CD4-positive, alpha-beta T cell treated with Interleukin-6 at 100 ng/mL for 8 hours (primary cell): ENCODE data around the gene KLHDC7B.

Experiments used
- DNase-seq: peaks from one replicate; pipeline ENCODE4 v3.0.0-alpha.2; 2020; ENCODE audit warnings: mixed read lengths, low spot score

KLHDC7B gene

DNA sequence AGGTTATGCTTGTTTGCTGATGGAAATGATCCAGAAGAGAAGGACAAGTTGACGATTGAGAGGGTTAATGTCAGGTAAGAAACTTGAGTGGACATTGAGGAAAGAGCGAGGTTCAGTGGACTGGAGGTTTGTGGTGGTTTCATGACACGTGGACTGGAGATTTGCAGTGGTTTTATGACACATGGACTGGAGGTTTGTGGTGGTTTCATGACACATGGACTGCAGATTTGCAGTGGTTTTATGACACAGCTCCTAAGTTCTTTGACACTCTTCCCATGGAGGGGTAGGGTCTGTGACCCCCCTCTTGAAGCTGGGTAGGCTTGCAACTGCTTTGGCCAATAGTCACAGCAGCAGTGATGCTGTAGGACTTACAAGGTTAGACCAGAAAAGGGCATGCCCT is 49.5 kb downstream of the KLHDC7B start:
- DNase-seq: no peak

DNA sequence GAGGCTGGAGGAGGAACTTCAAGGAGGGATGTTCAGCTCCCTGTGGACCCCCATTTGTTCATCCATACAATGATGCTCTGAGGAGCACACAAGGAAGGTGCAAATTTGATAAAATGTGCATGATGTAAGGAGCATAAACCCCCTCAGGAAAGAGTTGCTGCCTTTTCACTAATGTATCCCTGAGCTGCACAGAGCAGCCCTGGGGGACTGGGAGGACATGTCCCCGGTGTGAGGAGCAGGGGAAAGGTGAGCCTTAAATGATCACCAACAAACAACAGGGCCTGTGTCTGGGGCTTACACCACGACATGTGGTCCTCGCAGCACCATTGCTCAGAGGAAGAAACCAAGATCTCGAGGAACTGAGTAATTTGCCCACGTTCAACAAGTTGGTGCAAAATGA is 51.4 kb downstream of the KLHDC7B start:
- no peak for DNase-seq

DNA sequence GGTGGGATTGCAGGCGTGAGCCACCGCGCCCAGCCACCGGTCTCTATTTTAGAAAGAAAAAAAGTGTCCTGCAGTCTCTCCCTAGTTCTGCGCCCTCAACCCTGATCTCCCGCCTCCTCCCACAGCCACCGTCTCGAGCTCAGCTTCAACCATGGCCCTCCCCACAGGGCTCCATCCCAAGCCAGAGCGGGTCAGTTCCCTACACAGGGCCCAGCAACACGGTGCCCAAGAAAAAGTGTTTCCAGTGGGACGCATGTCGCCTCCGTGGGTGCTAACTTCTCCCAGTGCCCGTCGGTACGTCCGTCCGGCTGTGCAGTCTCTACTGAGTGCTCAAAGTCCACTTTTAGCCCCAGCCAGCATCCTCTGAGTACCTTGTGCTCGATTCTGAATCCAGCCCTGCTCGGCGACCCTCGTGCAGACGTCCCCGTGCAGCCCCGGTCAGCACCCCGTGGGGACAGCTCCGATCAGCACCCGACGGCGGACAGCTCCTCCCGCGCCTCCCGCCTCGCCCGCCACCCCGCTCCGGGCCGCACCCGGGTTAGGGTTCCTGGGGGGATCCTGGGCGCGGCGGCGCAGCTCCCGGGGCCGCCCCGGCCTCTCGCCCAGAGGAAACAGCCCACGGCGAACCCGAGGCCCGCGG is 54.2 kb downstream of the KLHDC7B start:
- DNase-seq: peak; percentile 35

DNA sequence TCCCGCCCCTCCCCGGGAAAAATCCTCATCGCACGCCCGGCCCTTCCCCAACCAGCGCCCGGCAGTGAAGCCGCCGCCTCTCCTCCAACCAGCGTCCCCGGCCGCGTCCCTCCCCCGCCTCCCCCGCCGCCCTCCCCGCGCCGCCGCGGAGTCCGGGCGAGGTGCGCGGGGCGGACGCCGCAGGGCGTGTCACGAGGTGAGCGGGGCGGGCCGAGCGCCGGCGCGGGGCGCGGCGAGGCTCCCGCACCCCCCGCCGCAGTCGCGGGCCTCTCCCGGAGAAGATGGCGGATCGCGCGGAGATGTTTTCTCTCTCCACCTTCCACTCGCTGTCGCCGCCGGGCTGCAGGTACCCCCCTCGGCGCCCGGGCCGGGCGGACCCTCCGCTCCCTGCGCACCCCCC is 54.8 kb downstream of the KLHDC7B start, which contains the start of gene MAPK8IP2:
Gene MAPK8IP2, plus strand, starts transcription at position 256 of the 400 bp plus-strand sequence. Its CDS starts 26 bp downstream, at position 282.
- no peak for DNase-seq
